ENCODE data around the gene NPC2. TPM values are rescaled to one million over a fixed set of nuclear protein-coding genes. Genes with fewer than 3 reads are reported as not detected.
A peak's percentile ranks its signal among the peaks of the same experiment; 100 is the strongest.
"Not testable (repeated sequence)": the region's sequence is repeated elsewhere in the genome, so short reads cannot be mapped to it uniquely, and the experiment has no call there.

Gene NPC2
- total RNA-seq, 4 donors from 2014 or later, result 229 to 483 (median 297) TPM

GRCh38 chr14:74462993-74463392 is 30.1 kb downstream of the NPC2 start:
- peak in 1 of 2 donors; percentile 67 for DNase-seq (ENCODE audit: low spot score in 2 of 2)
- TF ChIP-seq CTCF (IDR thresholded peaks at IDR 0.05) (no peak), POLR2A (IDR thresholded peaks at IDR 0.05) (no peak)
- intact Hi-C loops (cut with DNase I; ENCODE audit: low total_unique reads), result no loop called here
- 94 to 99% methylated on average over 3 of the region's 3 CpGs for WGBS, 2 donors
- no peak overlapping the region for H3K4me3 ChIP-seq (ENCODE audit: low read depth, poor library complexity, severe bottlenecking)

GRCh38 chr14:74459976-74460375 is 33.1 kb downstream of the NPC2 start:
- intact Hi-C loops (cut with DNase I; ENCODE audit: low total_unique reads), result no loop called here
- H3K4me3 ChIP-seq (ENCODE audit: low read depth, poor library complexity, severe bottlenecking), result no peak overlapping the region
- TF ChIP-seq POLR2A (IDR thresholded peaks at IDR 0.05), result no peak
- TF ChIP-seq CTCF (IDR thresholded peaks at IDR 0.05), result no peak
- WGBS, 2 donors, result 72 to 82% methylated on average over 6 of the region's 6 CpGs
- no peak for DNase-seq (ENCODE audit: low spot score in 2 of 2)

- 59 to 66% methylated on average over 8 to 10 of the region's 10 CpGs for WGBS, 2 donors
- peak in 1 of 2 donors; percentile 81 for DNase-seq (ENCODE audit: low spot score in 2 of 2)
Measured at GRCh38 chr14:74459289-74459946, 33.7 kb downstream of the NPC2 start.

GRCh38 chr14:74457565-74457895 is 35.6 kb downstream of the NPC2 start:
- no peak overlapping the region for H3K4me3 ChIP-seq (ENCODE audit: low read depth, poor library complexity, severe bottlenecking)
- no peak for TF ChIP-seq CTCF (IDR thresholded peaks at IDR 0.05)
- no peak for TF ChIP-seq POLR2A (IDR thresholded peaks at IDR 0.05)
- intact Hi-C loops (cut with DNase I; ENCODE audit: low total_unique reads), result no loop called here
- 86 to 88% methylated on average over 4 of the region's 4 CpGs for WGBS, 2 donors
- peak in 1 of 2 donors; percentile 6 for DNase-seq (ENCODE audit: low spot score in 2 of 2)

More at GRCh38 chr14:74459289-74459946, 33.7 kb downstream of the NPC2 start:
- intact Hi-C loops (cut with DNase I; ENCODE audit: low total_unique reads), result no loop called here
- TF ChIP-seq POLR2A (IDR thresholded peaks at IDR 0.05), result no peak
- no peak for TF ChIP-seq CTCF (IDR thresholded peaks at IDR 0.05)
- H3K4me3 ChIP-seq (ENCODE audit: low read depth, poor library complexity, severe bottlenecking), result no peak overlapping the region

- intact Hi-C loops (cut with DNase I; ENCODE audit: low total_unique reads), result no loop called here
- DNase-seq (ENCODE audit: low spot score in 2 of 2), result peak in 1 of 2 donors; percentile 36
- 88 to 89% methylated on average over 17 of the region's 17 CpGs for WGBS, 2 donors
- H3K4me3 ChIP-seq (ENCODE audit: low read depth, poor library complexity, severe bottlenecking), result no peak overlapping the region
- no peak for TF ChIP-seq CTCF (IDR thresholded peaks at IDR 0.05)
- no peak for TF ChIP-seq POLR2A (IDR thresholded peaks at IDR 0.05)
Measured at GRCh38 chr14:74456684-74457564, 36.2 kb downstream of the NPC2 start.

GRCh38 chr14:74454397-74454796 is 38.7 kb downstream of the NPC2 start:
- intact Hi-C loops (cut with DNase I; ENCODE audit: low total_unique reads); H3K4me3 ChIP-seq (ENCODE audit: low read depth, poor library complexity, severe bottlenecking): not testable (repeated sequence)
- 75 to 76% methylated on average over 5 of the region's 5 CpGs for WGBS, 2 donors
- DNase-seq (ENCODE audit: low spot score in 2 of 2), result peak in 1 of 2 donors; percentile 26

Measured in lower leg skin (tissue), 4 donors.